Uterus (tissue), 2 donors: ENCODE results near the gene COL18A1.

ENCODE experiments used
- CTCF ChIP-seq, 4 experiments: fragments of 200-600 bp in 2 of 4; fragments of 450-650 bp in 2 of 4; sonication (generic) in 2 of 4; IDR thresholded peaks; one replicate each; pipeline ENCODE4 v1.5.1; 2016 to 2019; ENCODE audit warnings: antibody characterized with exemption in 4 of 4, mild to moderate bottlenecking in 2 of 4, moderate library complexity in 1 of 4
- POLR2A ChIP-seq, 2 donors: fragments of 450-650 bp; IDR thresholded peaks; one replicate each; pipeline ENCODE4 v1.6.1; 2016; ENCODE audit warnings: antibody characterized with exemption in 2 of 2, mild to moderate bottlenecking in 1 of 2, moderate library complexity in 1 of 2

- TF ChIP-seq CTCF (IDR thresholded peaks at IDR 0.05) (no peak), POLR2A (IDR thresholded peaks at IDR 0.05) (no peak)
Observed at GRCh38 chr21:45459171-45460010, 54.4 kb downstream of the COL18A1 start.
